GM20000 (cell line): ENCODE measurements around the gene POU3F1.
A peak's percentile ranks its signal among the peaks of the same experiment; 100 is the strongest.

ENCODE experiments used
- DNase-seq: peaks from one replicate; pipeline ENCODE4 v3.0.0; 2012; ENCODE audit warnings: low spot score
- TF ChIP-seq, protein P1 (sequence below): IDR thresholded peaks from 2 replicates; pipeline ENCODE4 v1.5.1; 2012; ENCODE audit warnings: mild to moderate bottlenecking, control low read depth; ENCODE audit errors: extremely low read depth, missing control alignments

Gene POU3F1

DNA sequence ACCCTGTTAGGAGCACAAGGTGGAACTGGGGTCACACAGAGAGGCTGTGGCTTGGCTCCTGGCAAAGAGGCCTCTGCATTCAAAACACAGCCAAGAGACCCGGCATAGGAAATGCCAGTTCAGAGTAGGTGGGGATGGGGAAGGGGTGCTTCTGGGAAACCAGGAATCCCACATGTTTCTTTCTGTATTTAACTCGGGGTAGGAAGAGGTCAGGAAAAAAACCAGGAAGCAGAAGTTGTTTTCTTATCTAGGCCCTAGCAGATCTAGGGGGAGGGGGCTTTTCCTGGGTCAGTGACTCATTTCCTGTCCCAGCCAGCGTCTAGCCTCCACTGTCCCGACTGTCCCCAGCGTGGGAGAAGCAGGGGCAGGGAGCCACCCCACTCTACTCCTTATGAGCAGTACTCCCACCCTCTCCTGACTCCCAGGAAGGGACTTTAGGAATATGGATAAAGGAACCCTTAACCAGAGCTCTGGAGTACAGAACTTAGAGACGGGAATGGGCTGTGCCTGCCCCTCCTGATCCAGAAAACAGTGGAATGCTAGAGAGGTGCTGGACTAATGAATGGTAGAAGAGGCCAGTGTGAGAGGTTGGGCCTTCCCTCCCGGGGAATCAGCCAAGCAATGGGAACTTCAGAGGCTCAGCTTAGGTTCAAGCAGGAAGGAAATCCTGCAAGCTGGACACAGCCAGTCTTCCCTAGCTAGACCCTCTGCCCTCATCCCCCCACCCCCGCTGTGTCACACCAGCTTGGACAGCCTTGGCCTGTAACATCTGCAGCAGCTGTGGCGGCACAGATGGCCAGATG lies 47.0 kb downstream of the POU3F1 start:
- TF ChIP-seq, protein P1, sequence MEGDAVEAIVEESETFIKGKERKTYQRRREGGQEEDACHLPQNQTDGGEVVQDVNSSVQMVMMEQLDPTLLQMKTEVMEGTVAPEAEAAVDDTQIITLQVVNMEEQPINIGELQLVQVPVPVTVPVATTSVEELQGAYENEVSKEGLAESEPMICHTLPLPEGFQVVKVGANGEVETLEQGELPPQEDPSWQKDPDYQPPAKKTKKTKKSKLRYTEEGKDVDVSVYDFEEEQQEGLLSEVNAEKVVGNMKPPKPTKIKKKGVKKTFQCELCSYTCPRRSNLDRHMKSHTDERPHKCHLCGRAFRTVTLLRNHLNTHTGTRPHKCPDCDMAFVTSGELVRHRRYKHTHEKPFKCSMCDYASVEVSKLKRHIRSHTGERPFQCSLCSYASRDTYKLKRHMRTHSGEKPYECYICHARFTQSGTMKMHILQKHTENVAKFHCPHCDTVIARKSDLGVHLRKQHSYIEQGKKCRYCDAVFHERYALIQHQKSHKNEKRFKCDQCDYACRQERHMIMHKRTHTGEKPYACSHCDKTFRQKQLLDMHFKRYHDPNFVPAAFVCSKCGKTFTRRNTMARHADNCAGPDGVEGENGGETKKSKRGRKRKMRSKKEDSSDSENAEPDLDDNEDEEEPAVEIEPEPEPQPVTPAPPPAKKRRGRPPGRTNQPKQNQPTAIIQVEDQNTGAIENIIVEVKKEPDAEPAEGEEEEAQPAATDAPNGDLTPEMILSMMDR, result no peak
- peak; percentile 19 for DNase-seq

DNA sequence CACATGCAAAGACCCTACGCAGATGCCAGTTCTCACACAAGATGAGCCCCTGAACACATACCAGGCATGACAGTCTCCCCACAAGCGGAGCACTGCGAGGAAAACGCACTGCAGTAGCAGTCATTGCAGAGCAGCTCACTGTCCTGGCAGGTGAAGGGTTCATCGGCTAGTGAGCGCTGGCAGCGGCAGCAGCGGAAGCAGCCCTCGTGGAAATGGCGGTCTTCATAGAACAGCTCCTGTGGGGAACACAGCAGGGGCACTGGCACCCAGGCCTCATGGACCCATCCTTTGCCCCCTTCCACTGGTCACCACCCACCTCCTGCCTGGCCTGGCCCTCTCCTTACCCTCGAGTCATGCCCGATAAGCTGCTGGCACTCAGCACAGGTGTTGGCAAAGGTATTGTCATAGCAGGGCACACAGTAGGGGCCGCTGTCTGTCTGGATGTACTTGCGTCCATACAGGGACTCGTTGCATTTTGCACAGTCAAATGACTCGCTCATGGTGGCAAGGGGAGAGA lies 47.6 kb downstream of the POU3F1 start:
- TF ChIP-seq, protein P1, result no peak
- DNase-seq, result no peak

DNA sequence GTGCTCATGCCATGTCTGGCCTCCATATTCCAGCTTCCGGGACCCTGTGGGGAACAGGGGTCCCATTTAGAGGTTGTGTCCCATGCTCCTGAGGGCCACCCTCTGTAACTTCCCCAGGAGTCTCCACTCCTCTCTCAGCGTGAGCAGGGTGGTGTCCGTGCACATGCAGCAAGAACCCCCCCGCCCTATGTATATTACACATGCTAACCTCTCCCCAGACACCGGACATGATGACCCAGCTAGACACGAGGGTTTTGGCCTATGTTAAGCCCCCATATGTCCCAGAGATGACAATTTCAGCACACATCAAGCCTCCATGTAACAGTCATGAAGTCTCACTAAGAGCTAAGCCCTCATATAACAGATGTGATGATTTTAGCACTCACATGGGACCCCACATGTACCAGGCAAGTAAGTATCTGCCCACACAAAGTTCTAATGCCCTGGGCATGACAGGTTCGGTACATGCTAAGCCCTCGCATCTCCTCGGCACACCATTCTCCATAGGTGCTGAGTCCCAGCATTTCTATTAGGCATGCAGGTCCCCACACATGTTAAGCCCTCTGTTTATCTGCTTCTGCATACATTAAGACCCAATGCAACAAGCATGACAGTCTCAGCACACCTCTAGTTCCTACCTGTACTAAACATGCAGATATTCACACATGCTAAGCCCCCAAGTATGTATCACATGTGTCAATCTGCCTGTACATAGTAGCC lies 48.3 kb downstream of the POU3F1 start:
- TF ChIP-seq, protein P1, result no peak
- no peak for DNase-seq

DNA sequence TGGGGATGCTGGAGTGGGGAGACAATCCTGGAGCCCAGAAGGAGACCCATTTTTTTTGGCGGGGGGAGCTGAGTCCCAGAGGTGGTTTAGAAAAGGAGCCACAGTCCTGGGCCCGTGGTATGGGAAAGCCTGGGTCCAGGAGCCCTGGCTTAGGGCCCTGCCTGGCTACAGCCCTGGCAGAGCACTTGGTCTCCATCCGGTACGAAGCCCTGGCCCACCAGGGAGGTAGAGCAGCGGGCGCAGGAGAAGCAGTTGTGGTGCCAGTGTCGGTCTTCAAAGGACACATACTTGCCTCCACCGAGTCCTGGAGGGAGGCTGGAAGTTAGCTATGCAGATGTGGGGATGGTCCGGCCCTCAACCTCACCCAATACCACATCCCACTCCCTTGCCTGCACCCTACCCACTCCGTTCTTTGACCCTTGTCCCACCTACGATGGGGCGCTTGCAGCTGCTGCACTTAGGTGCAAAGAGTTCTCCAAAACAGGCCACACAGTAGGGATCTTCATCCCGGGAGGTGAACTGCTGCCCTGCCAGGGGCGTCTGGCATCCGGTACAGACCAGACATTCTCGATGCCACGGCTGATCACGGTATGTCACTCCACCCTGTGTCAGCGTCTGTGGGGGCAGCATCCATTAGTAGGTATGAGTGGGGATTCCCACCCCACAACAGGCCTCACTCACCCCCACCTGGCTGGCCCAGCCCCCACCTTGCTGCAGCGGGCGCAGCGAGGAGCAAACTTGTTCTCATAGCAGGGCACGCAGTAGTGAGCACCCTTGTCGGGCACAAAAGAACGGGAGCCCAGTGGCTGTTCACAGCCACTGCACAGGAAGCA lies 49.1 kb downstream of the POU3F1 start:
- no peak for DNase-seq
- TF ChIP-seq, protein P1, result no peak

DNA sequence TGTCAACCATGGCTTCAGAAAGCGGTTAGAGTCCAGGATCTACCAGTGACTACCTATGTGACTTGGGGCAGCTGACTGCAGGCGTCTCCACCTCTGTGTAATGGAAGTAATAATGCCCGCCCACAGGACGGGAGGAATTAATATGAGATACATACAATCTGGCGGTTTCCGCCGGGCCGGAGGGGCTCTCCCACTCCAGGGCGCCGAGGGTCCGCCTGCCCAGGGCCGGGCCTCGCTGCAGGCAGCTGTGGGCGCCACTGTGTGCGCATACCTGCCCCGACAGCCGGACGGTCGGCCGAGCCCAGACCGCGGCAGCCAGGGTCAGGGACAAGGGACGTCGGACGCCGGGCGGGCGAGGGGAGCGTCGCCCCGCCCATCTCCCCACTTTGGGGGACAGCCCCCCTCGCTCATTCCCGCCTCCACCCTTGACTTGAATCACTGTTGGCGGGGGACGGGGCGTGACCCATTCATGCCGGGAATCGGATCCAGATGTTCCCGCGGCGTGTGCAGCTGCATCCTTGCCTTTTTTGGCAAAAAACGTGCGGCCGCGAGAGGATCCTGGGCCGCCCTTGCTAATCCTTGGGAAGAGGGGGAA lies 50.7 kb downstream of the POU3F1 start:
- TF ChIP-seq, protein P1, result no peak
- DNase-seq, result peak; percentile 57

DNA sequence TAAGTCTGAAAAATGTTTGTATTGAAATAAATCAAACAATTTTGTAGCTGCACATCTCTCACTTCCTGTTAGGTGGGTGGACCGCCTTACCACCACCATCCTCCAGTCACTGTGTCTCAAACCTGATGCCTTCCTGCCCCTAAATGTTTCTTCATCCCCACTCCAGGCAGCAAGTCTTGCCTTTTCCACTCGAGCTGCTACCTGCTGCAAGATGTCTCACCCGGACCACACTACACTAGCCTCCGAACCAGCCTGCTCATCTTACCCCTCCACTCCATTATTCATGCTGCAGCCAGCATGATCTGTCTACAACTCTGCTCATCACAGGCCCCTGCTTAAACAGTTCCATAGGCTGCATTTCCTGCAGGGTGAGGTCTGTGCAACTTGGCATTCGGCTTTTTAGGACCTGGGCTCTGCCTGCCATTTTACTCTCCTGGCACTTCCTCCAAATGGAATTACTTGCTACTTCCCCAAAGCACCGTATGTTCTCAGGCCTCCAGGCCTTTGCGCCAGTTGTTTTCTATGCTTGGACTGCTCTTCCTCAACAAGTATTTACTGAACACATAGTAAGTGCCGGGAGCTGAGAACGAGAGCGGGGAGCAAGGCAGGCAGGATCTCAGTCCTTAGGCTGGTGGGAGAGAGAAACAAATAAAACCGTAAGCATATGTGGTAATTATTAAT lies 51.6 kb downstream of the POU3F1 start:
- DNase-seq, result peak; percentile 34
- TF ChIP-seq, protein P1, result no peak
